Esophagus muscularis mucosa (tissue), 4 donors: ENCODE measurements around the gene STRADA. TPM values are rescaled to one million over a fixed set of nuclear protein-coding genes. Genes with fewer than 3 reads are reported as not detected.
A peak's percentile ranks its signal among the peaks of the same experiment; 100 is the strongest.

Experiments
- DNase-seq: peaks from one replicate; pipeline ENCODE4 v3.0.0-alpha.2; 2017; ENCODE audit errors: extremely low spot score
- H3K27ac ChIP-seq, 4 donors: fragments of 200-600 bp; sonication (generic); replicated peaks in 1 of 4; 1 replicate in 3 of 4; 2 replicates in 1 of 4; pipeline ENCODE4 v1.5.1; 2016 to 2019; ENCODE audit warnings: mild to moderate bottlenecking in 1 of 4
- H3K27me3 ChIP-seq, 4 donors: fragments of 200-600 bp; sonication (generic); one replicate each; pipeline versions ENCODE4 v1.5.1 to v1.6.0; 2016 to 2019
- H3K36me3 ChIP-seq, 4 donors: fragments of 200-600 bp; sonication (generic); one replicate each; pipeline ENCODE4 v1.5.1; 2016 to 2019
- H3K4me1 ChIP-seq, 4 donors: fragments of 200-600 bp; sonication (generic); one replicate each; pipeline ENCODE4 v1.5.1; 2016 to 2019
- H3K4me3 ChIP-seq, 4 donors: fragments of 200-600 bp; sonication (generic); 1 replicate in 2 of 4; 2 replicates in 2 of 4; pipeline ENCODE4 v1.5.1; 2016 to 2019; ENCODE audit warnings: mild to moderate bottlenecking in 4 of 4, moderate library complexity in 1 of 4
- H3K9me3 ChIP-seq, 4 donors: fragments of 200-600 bp; sonication (generic); 1 replicate in 3 of 4; 2 replicates in 1 of 4; pipeline ENCODE4 v1.5.1; 2016 to 2019
- CTCF ChIP-seq, 3 experiments: fragments of 200-600 bp in 2 of 3; fragments of 450-650 bp in 1 of 3; sonication (generic) in 2 of 3; IDR thresholded peaks; one replicate each; pipeline ENCODE4 v1.5.1; 2017 to 2019; ENCODE audit warnings: antibody characterized with exemption in 3 of 3, mild to moderate bottlenecking in 2 of 3, moderate library complexity in 1 of 3
- EP300 ChIP-seq: sonication (generic); formaldehyde crosslinking; IDR thresholded peaks from one replicate; pipeline ENCODE4 v1.6.1; 2017; ENCODE audit warnings: antibody characterized with exemption
- POLR2A ChIP-seq: fragments of 450-650 bp; IDR thresholded peaks from one replicate; pipeline ENCODE4 v1.6.1; 2017; ENCODE audit warnings: antibody characterized with exemption, moderate library complexity, mild to moderate bottlenecking, low read depth
- POLR2AphosphoS5 ChIP-seq, 2 donors: sonication (generic); formaldehyde crosslinking; IDR thresholded peaks; one replicate each; pipeline ENCODE4 v1.6.1; 2017; ENCODE audit warnings: antibody characterized with exemption in 2 of 2
- WGBS: methylation state at CpG from one replicate; pipeline ENCODE4 v1.1.5; 2018; 5-methylcytosine and 5-hydroxymethylcytosine counted together
- intact Hi-C: fragments of 100-400 bp; cut with DNase I; formaldehyde crosslinking; loops from one replicate; pipeline ENCODE4 v1.15.1; 2023
- total RNA-seq, 4 donors: library from RNA; depleted of rRNA; stranded (reverse); fragments of >200 nt; gene quantifications; one replicate each; pipeline versions ENCODE4 v1.1.0 to v1.2.1, GENCODE V29; 2016

The STRADA gene
- total RNA-seq, 4 donors from 2014 or later: 18.2 to 20.5 (median 20.1) TPM

GRCh38 chr17:63774969-63775265 is 33.3 kb upstream of the STRADA start:
- no peak for DNase-seq
- H3K27me3 ChIP-seq: no peaks in the 10 kb centered on the region
- intact Hi-C loops: loop anchor here (5.0 kb wide), 2 partner anchors 33 to 52 kb away; partner anchors contain the start of genes FTSJ3, PSMC5 and STRADA
- H3K9me3 ChIP-seq: no peaks in the 10 kb centered on the region
- peaks cover 39 to 79% (median 69%) of the 10 kb centered on the region in 4 donors for H3K4me1 ChIP-seq
- WGBS: 0% methylated on average over 4 of the region's 4 CpGs
- peak overlapping the region; percentile 77 to 97 (median 82) for H3K4me3 ChIP-seq
- H3K27ac ChIP-seq: peak overlapping the region; percentile 94 to 98 (median 97)
- no peak for TF ChIP-seq POLR2AphosphoS5 (IDR thresholded peaks at IDR 0.05)
- TF ChIP-seq POLR2A: no peak
- no peak for TF ChIP-seq EP300
- no peak for TF ChIP-seq CTCF (IDR thresholded peaks at IDR 0.05)
- peaks cover 0 to 21% (median 13%) of the 10 kb centered on the region in 4 donors for H3K36me3 ChIP-seq

- peaks cover 39 to 75% (median 67%) of the 10 kb centered on the region in 4 donors for H3K4me1 ChIP-seq
- peak; percentile 92 for DNase-seq
- peak within 1 kb of the TSS; percentile 77 to 97 (median 82) for H3K4me3 ChIP-seq
- peak; percentile 42 for TF ChIP-seq POLR2A
- TF ChIP-seq EP300: no peak
- TF ChIP-seq CTCF (IDR thresholded peaks at IDR 0.05): peak in 1 of 3 experiments; percentile 7
- no peak for TF ChIP-seq POLR2AphosphoS5 (IDR thresholded peaks at IDR 0.05)
- intact Hi-C loops: no loop called here
- H3K27ac ChIP-seq: peak within 1 kb of the TSS; percentile 94 to 98 (median 97)
- peaks cover 0 to 16% (median 9%) of the 10 kb centered on the region in 4 donors for H3K36me3 ChIP-seq
- no peaks in the 10 kb centered on the region for H3K9me3 ChIP-seq
- no peaks in the 10 kb centered on the region for H3K27me3 ChIP-seq
- under 1% methylated on average over 17 of the region's 67 CpGs for WGBS
Measured at GRCh38 chr17:63774141-63774968, 32.8 kb upstream of the STRADA start, which contains the start of gene DDX42. Gene DDX42, plus strand, starts transcription at chr17:63774170. Its CDS starts 12,880 bp downstream, at chr17:63787050.

- H3K27ac ChIP-seq: peak within 1 kb of the TSS; percentile 94 to 98 (median 97)
- H3K9me3 ChIP-seq: no peaks in the 10 kb centered on the region
- peaks cover 0 to 19% (median 9%) of the 10 kb centered on the region in 4 donors for H3K36me3 ChIP-seq
- H3K27me3 ChIP-seq: no peaks in the 10 kb centered on the region
- peak; percentile 100 for DNase-seq
- WGBS: under 1% methylated on average over 50 of the region's 74 CpGs
- TF ChIP-seq EP300 (peak; percentile 49), CTCF (IDR thresholded peaks at IDR 0.05) (no peak), POLR2A (peak; percentile 95), POLR2AphosphoS5 (IDR thresholded peaks at IDR 0.05) (peak; percentile 99 to 100)
- H3K4me3 ChIP-seq: peak within 1 kb of the TSS; percentile 77 to 97 (median 82)
- intact Hi-C loops: no loop called here
- peaks cover 42 to 77% (median 67%) of the 10 kb centered on the region in 4 donors for H3K4me1 ChIP-seq
Measured at GRCh38 chr17:63773272-63774140, 31.9 kb upstream of the STRADA start, which contains the start of gene CCDC47. Gene CCDC47, minus strand, starts transcription at chr17:63773597. Its CDS starts 7,422 bp downstream, at chr17:63766175.

GRCh38 chr17:63772801-63773271 is 31.2 kb upstream of the STRADA start:
- intact Hi-C loops: no loop called here
- no peak for DNase-seq
- no peak for TF ChIP-seq CTCF (IDR thresholded peaks at IDR 0.05)
- no peak for TF ChIP-seq POLR2AphosphoS5 (IDR thresholded peaks at IDR 0.05)
- TF ChIP-seq EP300: no peak
- TF ChIP-seq POLR2A: no peak
- 4% methylated on average over 7 of the region's 7 CpGs for WGBS
- H3K27ac ChIP-seq: peak overlapping the region; percentile 94 to 98 (median 97)
- H3K4me1 ChIP-seq: peaks cover 45 to 72% (median 66%) of the 10 kb centered on the region in 4 donors
- peak overlapping the region; percentile 77 to 97 (median 82) for H3K4me3 ChIP-seq
- no peaks in the 10 kb centered on the region for H3K9me3 ChIP-seq
- H3K36me3 ChIP-seq: peaks cover 0 to 15% (median 8%) of the 10 kb centered on the region in 4 donors
- H3K27me3 ChIP-seq: no peaks in the 10 kb centered on the region
